Caco-2 (cell line): ENCODE measurements around the gene PAX1. TPM values are rescaled to one million over a fixed set of nuclear protein-coding genes. Genes with fewer than 3 reads are reported as not detected.

Experiments used
- BruUV-seq: library from RNA; stranded (reverse); fragments of 400-500 nt; replicated peaks from 2 replicates; lab custom pipeline; 2021; lab: Mats Ljungman, UMichigan
- CTCF ChIA-PET: fragments of 300-600 bp; sonication (Branson Sonifier 250); formaldehyde crosslinking; loops from one replicate; lab custom pipeline; 2022; ENCODE audit warnings: antibody characterized with exemption; lab: Charles Lee
- POLR2A ChIA-PET: fragments of 300-600 bp; sonication (Branson Sonifier 250); formaldehyde crosslinking; loops from one replicate; lab custom pipeline; 2022; ENCODE audit warnings: antibody characterized with exemption; lab: Charles Lee
- DNase-seq, 2 experiments: peaks; one replicate each; pipeline versions ENCODE4 v3.0.0 to v3.0.0-alpha.2; 2020 to 2022
- H3K27me3 ChIP-seq: replicated peaks from 2 replicates; pipeline ENCODE4 v1.6.0; 2011; ENCODE audit warnings: low read length; ENCODE audit not compliant: control insufficient read depth, insufficient read depth
- H3K36me3 ChIP-seq: 2 replicates; pipeline ENCODE4 v1.5.1; 2011; ENCODE audit warnings: low read length; ENCODE audit not compliant: control insufficient read depth, insufficient read depth
- H3K4me1 ChIP-seq: fragments of 250-450 bp; sonication (Bioruptor Pico); 2 replicates; pipeline ENCODE4 v1.5.1; 2020; ENCODE audit warnings: mild to moderate bottlenecking
- H3K4me3 ChIP-seq: 2 replicates; pipeline ENCODE4 v1.5.1; 2011; ENCODE audit warnings: low read depth, mild to moderate bottlenecking, control low read depth, low read length
- H3K9me3 ChIP-seq: fragments of 250-450 bp; sonication (Bioruptor Pico); 2 replicates; pipeline ENCODE4 v1.5.1; 2020; ENCODE audit warnings: mild to moderate bottlenecking, moderate library complexity
- H3K27ac Mint-ChIP-seq: one replicate; pipeline ENCODE4 v1.8.0; 2022; ENCODE audit warnings: mixed read lengths; ENCODE audit not compliant: unreplicated experiment
- H3K27me3 Mint-ChIP-seq: one replicate; pipeline ENCODE4 v1.8.0; 2022; ENCODE audit warnings: mixed read lengths; ENCODE audit not compliant: insufficient read depth, unreplicated experiment
- H3K36me3 Mint-ChIP-seq: one replicate; pipeline ENCODE4 v1.8.0; 2022; ENCODE audit warnings: mild to moderate bottlenecking, mixed read lengths; ENCODE audit not compliant: insufficient read depth, unreplicated experiment
- H3K4me1 Mint-ChIP-seq: one replicate; pipeline ENCODE4 v1.8.0; 2022; ENCODE audit warnings: low read depth, mixed read lengths; ENCODE audit not compliant: unreplicated experiment
- H3K4me3 Mint-ChIP-seq: one replicate; pipeline ENCODE4 v1.8.0; 2022; ENCODE audit warnings: mild to moderate bottlenecking, moderate library complexity, mixed read lengths; ENCODE audit not compliant: unreplicated experiment
- H3K9me3 Mint-ChIP-seq: one replicate; pipeline ENCODE4 v1.8.0; 2022; ENCODE audit warnings: mixed read lengths; ENCODE audit not compliant: unreplicated experiment
- CTCF ChIP-seq, 2 experiments: fragments of 200-600 bp in 1 of 2; IDR thresholded peaks; 1 replicate in 1 of 2; 2 replicates in 1 of 2; pipeline versions ENCODE4 v1.5.1 to v1.8.0; 2011 to 2022; ENCODE audit warnings: antibody characterized with exemption in 1 of 2, control low read depth in 1 of 2, inconsistent platforms in 1 of 2, low read depth in 1 of 2, low read length in 1 of 2, mild to moderate bottlenecking in 1 of 2, moderate library complexity in 1 of 2; ENCODE audit not compliant: insufficient read depth in 1 of 2, severe bottlenecking in 1 of 2, unreplicated experiment in 1 of 2
- intact Hi-C: fragments of 100-400 bp; cut with micrococcal nuclease; formaldehyde crosslinking; loops from one replicate; pipeline ENCODE4 v1.10.0; 2022; ENCODE audit not compliant: unreplicated experiment
- total RNA-seq: library from RNA; stranded (reverse); gene quantifications from 2 replicates; pipeline ENCODE4 v1.2.3, GENCODE V29; 2022

PAX1 gene
- total RNA-seq, 1 experiment from 2014 or later, result not detected

- no TSS peak for BruUV-seq
- TF ChIP-seq CTCF (IDR thresholded peaks at IDR 0.05; ENCODE audit: insufficient read depth in 1 of 2, low read depth in 1 of 2, low read length in 1 of 2, severe bottlenecking in 1 of 2, unreplicated experiment in 1 of 2), result no peak
- H3K9me3 ChIP-seq, result no peaks in the 10 kb centered on the region
- ChIA-PET CTCF (no interaction called here), POLR2A (no interaction called here)
- H3K36me3 ChIP-seq, result no peaks in the 10 kb centered on the region
- H3K4me1 Mint-ChIP-seq, result no peaks in the 10 kb centered on the region
- H3K4me1 ChIP-seq, result no peaks in the 10 kb centered on the region
- H3K27ac Mint-ChIP-seq, result no peak overlapping the region
- H3K4me3 ChIP-seq, result no peak overlapping the region
- no peaks in the 10 kb centered on the region for H3K36me3 Mint-ChIP-seq
- H3K27me3 Mint-ChIP-seq, result peaks cover 7% of the 10 kb centered on the region
- no peak overlapping the region for H3K4me3 Mint-ChIP-seq
- intact Hi-C loops, result no loop called here
- H3K9me3 Mint-ChIP-seq, result no peaks in the 10 kb centered on the region
- DNase-seq, result no peak
- H3K27me3 ChIP-seq, result no peaks in the 10 kb centered on the region
Observed at GRCh38 chr20:21707999-21708737, 2.7 kb downstream of the PAX1 start.

GRCh38 chr20:21708738-21709534 lies 3.5 kb downstream of the PAX1 start:
- DNase-seq, result no peak
- TF ChIP-seq CTCF (IDR thresholded peaks at IDR 0.05; ENCODE audit: insufficient read depth in 1 of 2, low read depth in 1 of 2, low read length in 1 of 2, severe bottlenecking in 1 of 2, unreplicated experiment in 1 of 2), result no peak
- Histone ChIP-seq H3K9me3 (no peaks in the 10 kb centered on the region), H3K36me3 (no peaks in the 10 kb centered on the region), H3K27me3 (no peaks in the 10 kb centered on the region), H3K4me1 (no peaks in the 10 kb centered on the region), H3K4me3 (no peak overlapping the region)
- BruUV-seq, result no TSS peak
- intact Hi-C loops, result no loop called here
- no peaks in the 10 kb centered on the region for H3K9me3 Mint-ChIP-seq
- H3K4me3 Mint-ChIP-seq, result no peak overlapping the region
- no peak overlapping the region for H3K27ac Mint-ChIP-seq
- H3K27me3 Mint-ChIP-seq, result peaks cover 5% of the 10 kb centered on the region
- no peaks in the 10 kb centered on the region for H3K4me1 Mint-ChIP-seq
- H3K36me3 Mint-ChIP-seq, result no peaks in the 10 kb centered on the region
- POLR2A ChIA-PET, result no interaction called here
- CTCF ChIA-PET, result no interaction called here

- no TSS peak for BruUV-seq
- Histone ChIP-seq H3K4me1 (no peaks in the 10 kb centered on the region), H3K9me3 (no peaks in the 10 kb centered on the region), H3K27me3 (no peaks in the 10 kb centered on the region), H3K36me3 (no peaks in the 10 kb centered on the region), H3K4me3 (no peak overlapping the region)
- Mint-ChIP-seq H3K27ac (no peak overlapping the region), H3K27me3 (peaks cover 5% of the 10 kb centered on the region), H3K36me3 (no peaks in the 10 kb centered on the region), H3K4me1 (no peaks in the 10 kb centered on the region), H3K4me3 (no peak overlapping the region), H3K9me3 (no peaks in the 10 kb centered on the region)
- ChIA-PET CTCF (no interaction called here), POLR2A (no interaction called here)
- no peak for DNase-seq
- intact Hi-C loops, result no loop called here
- no peak for TF ChIP-seq CTCF (IDR thresholded peaks at IDR 0.05; ENCODE audit: insufficient read depth in 1 of 2, low read depth in 1 of 2, low read length in 1 of 2, severe bottlenecking in 1 of 2, unreplicated experiment in 1 of 2)
Observed at GRCh38 chr20:21709535-21709904, 4.1 kb downstream of the PAX1 start.
